OCI-LY1 (cell line): ENCODE data around the gene KCTD5.

Experiments
- CTCF ChIP-seq: fragments of 200-600 bp; sonication (generic), shearing (Covaris generic); IDR thresholded peaks from 2 replicates; pipeline ENCODE4 v1.5.1; 2017; ENCODE audit warnings: mild to moderate bottlenecking, antibody characterized with exemption, low read length, moderate library complexity, mixed read lengths
- EZH2 ChIP-seq: fragments of 200-600 bp; sonication (generic), shearing (Covaris generic); IDR thresholded peaks from 2 replicates; pipeline ENCODE4 v1.8.0; 2017; ENCODE audit warnings: borderline replicate concordance, mixed run types, mild to moderate bottlenecking, antibody characterized with exemption, low read length, moderate library complexity, mixed read lengths

GRCh38 chr16:2749476-2749875, 67.2 kb downstream of the KCTD5 start:
- TF ChIP-seq CTCF (no peak), EZH2 (no peak)
